NCI-H2171 treated with DMSO at 0.1 percent for 48 hours (cell line): ENCODE data around the gene RPS6KL1.

Source experiments
- DNase-seq: peaks from one replicate; lab custom pipeline; 2025; lab: John Stamatoyannopoulos, UW

RPS6KL1 gene

GRCh38 chr14:74855021-74855420, 68.0 kb downstream of the RPS6KL1 start:
- DNase-seq, result no peak
